Measurements from ENCODE around the gene HAL.

DNA sequence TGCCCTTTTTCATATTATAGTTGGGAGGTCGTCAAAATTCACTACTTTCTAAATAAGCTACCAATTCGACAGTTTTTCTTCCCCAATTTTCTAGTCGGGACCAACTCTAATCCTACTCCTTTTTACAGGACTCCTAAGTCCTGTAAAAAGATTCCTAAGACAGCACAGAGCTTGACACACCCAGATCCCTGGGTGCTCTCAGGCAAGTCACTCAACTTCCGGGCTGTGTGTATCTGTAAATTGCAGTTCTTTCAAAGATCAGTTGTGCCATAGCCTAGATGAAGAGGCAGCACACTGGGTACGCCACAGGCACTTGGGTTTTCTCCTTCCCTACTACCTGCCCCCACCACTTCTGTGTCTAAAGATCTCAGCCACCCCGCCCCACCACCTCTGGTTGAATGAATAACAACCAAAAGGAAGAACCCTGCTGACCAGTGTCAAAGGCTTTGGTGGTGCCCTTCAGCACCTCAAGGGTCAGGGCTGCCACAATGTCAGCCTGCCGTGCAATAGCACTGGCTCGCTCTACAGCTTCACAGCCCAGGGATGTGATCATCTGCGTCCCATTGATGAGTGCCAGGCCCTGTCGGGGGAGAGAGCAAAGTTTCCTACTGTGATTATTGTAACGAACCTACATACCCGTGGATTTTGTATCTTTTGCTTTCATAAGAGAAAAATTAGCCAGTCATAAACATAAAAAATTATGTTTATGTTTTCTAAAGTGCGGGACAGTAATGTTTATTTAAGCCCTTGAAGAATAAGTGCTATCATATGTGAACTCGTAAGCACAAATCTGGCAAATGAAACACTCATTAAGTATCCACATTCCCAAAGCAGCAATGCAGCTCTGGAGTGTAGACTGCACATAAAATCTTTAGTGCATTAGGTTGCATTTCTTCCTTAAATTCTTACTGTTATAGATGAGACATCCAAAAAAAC is 9.2 kb downstream of the HAL start:
- no peak for TF ChIP-seq CREB1 (IDR thresholded peaks at IDR 0.05; ENCODE audit: low read depth)
- TF ChIP-seq ATF2 (IDR thresholded peaks at IDR 0.05; ENCODE audit: low read length), result no peak
- TF ChIP-seq, protein P1, sequence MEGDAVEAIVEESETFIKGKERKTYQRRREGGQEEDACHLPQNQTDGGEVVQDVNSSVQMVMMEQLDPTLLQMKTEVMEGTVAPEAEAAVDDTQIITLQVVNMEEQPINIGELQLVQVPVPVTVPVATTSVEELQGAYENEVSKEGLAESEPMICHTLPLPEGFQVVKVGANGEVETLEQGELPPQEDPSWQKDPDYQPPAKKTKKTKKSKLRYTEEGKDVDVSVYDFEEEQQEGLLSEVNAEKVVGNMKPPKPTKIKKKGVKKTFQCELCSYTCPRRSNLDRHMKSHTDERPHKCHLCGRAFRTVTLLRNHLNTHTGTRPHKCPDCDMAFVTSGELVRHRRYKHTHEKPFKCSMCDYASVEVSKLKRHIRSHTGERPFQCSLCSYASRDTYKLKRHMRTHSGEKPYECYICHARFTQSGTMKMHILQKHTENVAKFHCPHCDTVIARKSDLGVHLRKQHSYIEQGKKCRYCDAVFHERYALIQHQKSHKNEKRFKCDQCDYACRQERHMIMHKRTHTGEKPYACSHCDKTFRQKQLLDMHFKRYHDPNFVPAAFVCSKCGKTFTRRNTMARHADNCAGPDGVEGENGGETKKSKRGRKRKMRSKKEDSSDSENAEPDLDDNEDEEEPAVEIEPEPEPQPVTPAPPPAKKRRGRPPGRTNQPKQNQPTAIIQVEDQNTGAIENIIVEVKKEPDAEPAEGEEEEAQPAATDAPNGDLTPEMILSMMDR (IDR thresholded peaks at IDR 0.05 in 2 of 3, conservative IDR thresholded peaks at IDR 0.05 in 1 of 3; ENCODE audit: control insufficient read depth in 2 of 3, extremely low read depth in 1 of 3, insufficient read depth in 1 of 3, low read depth in 3 of 3, low read length in 3 of 3), result no peak
- TF ChIP-seq NR2C1 (IDR thresholded peaks at IDR 0.05), result no peak
- no peak for TF ChIP-seq RCOR1 (conservative IDR thresholded peaks at IDR 0.05; ENCODE audit: low read depth, low read length)
- TF ChIP-seq RAD21 (IDR thresholded peaks at IDR 0.05; ENCODE audit: insufficient read depth, low read depth, low read length), result no peak
- TF ChIP-seq SP1 (IDR thresholded peaks at IDR 0.05; ENCODE audit: low read depth, low read length), result no peak
- no peak for TF ChIP-seq POU2F2 (IDR thresholded peaks at IDR 0.05; ENCODE audit: borderline replicate concordance, low read depth, low read length)
- TF ChIP-seq POLR2A (IDR thresholded peaks at IDR 0.05; ENCODE audit: low read depth, low read length), result no peak
- TF ChIP-seq EZH2 (IDR thresholded peaks at IDR 0.05; ENCODE audit: borderline replicate concordance, control insufficient read depth, low read depth, low read length), result no peak
- TF ChIP-seq, protein P2, sequence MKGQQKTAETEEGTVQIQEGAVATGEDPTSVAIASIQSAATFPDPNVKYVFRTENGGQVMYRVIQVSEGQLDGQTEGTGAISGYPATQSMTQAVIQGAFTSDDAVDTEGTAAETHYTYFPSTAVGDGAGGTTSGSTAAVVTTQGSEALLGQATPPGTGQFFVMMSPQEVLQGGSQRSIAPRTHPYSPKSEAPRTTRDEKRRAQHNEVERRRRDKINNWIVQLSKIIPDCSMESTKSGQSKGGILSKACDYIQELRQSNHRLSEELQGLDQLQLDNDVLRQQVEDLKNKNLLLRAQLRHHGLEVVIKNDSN (IDR thresholded peaks at IDR 0.05; ENCODE audit: borderline replicate concordance, extremely low read length, insufficient read depth, low read depth, low read length), result no peak
- no peak for TF ChIP-seq POLR2AphosphoS5 (IDR thresholded peaks at IDR 0.05; ENCODE audit: low read length)
- TF ChIP-seq ZZZ3 (IDR thresholded peaks at IDR 0.05; ENCODE audit: control insufficient read depth, insufficient read length, low read depth), result no peak
- no peak for TF ChIP-seq TARDBP (IDR thresholded peaks at IDR 0.05; ENCODE audit: borderline replicate concordance)

Data from GM12878 (cell line).